Adrenal gland (tissue), 12 donors: ENCODE measurements around the gene EPHB1. TPM values are rescaled to one million over a fixed set of nuclear protein-coding genes. Genes with fewer than 3 reads are reported as not detected.

Experiments
- DNase-seq, 7 donors: peaks; one replicate each; pipeline ENCODE4 v3.0.0-alpha.2; 2019 to 2020
- H3K27ac ChIP-seq, 5 donors: fragments of 200-600 bp; sonication (generic) in 4 of 5; 1 replicate in 3 of 5; 2 replicates in 2 of 5; pipeline versions ENCODE4 v1.5.1 to v1.8.0; 2016 to 2020; ENCODE audit warnings: mild to moderate bottlenecking in 1 of 5
- H3K27me3 ChIP-seq: fragments of 200-600 bp; 2 replicates; pipeline ENCODE4 v1.8.0; 2021
- H3K36me3 ChIP-seq, 2 donors: fragments of 200-600 bp; replicated peaks in 1 of 2; 1 replicate in 1 of 2; 2 replicates in 1 of 2; pipeline versions ENCODE4 v1.5.1 to v1.8.0; 2018 to 2022
- H3K4me1 ChIP-seq, 2 donors: fragments of 200-600 bp; replicated peaks in 1 of 2; 1 replicate in 1 of 2; 2 replicates in 1 of 2; pipeline versions ENCODE4 v1.5.1 to v1.8.0; 2018 to 2021
- H3K4me3 ChIP-seq, 4 donors: fragments of 200-600 bp; sonication (generic) in 3 of 4; one replicate each; pipeline ENCODE4 v1.5.1; 2016 to 2018
- H3K9me3 ChIP-seq, 3 donors: fragments of 200-600 bp; sonication (generic) in 1 of 3; replicated peaks in 1 of 3; 1 replicate in 2 of 3; 2 replicates in 1 of 3; pipeline versions ENCODE4 v1.5.1 to v1.8.0; 2016 to 2021
- POLR2A ChIP-seq, 2 donors: fragments of 450-650 bp; IDR thresholded peaks; one replicate each; pipeline ENCODE4 v1.6.1; 2017; ENCODE audit warnings: antibody characterized with exemption in 2 of 2, mild to moderate bottlenecking in 2 of 2, moderate library complexity in 1 of 2
- WGBS, 4 donors: extraction: QIAGEN DNeasy Blood & Tissue Kit in 2 of 4; methylation state at CpG; one replicate each; pipeline versions ENCODE4 v1.1.5 to v1.1.7; 2013 to 2017; 5-methylcytosine and 5-hydroxymethylcytosine counted together
- intact Hi-C, 2 donors: fragments of 100-400 bp; cut with DNase I; formaldehyde crosslinking; loops; one replicate each; pipeline versions ENCODE4 v1.14.1 to v1.15.0; 2022 to 2023
- polyA plus RNA-seq, 3 donors: library from polyadenylated mRNA; stranded (reverse); fragments of 200-250 nt in 2 of 3; fragments of 350-450 nt in 1 of 3; fragmentation: Illumina TruSeq in 1 of 3; extraction: RNeasy Lipid Tissue Mini Kit (QIAGEN cat#74804) in 1 of 3; gene quantifications; one replicate each; pipeline ENCODE4 v1.2.3, GENCODE V29; 2013 to 2014
- total RNA-seq, 9 donors: library from RNA; depleted of rRNA in 4 of 9; stranded (reverse); fragments of >200 nt in 4 of 9; fragments of 120-200 nt in 1 of 9; fragmentation: NEBNext Ultra II Directional in 1 of 9; extraction: Animal tissue kit (Norgen Biotek cat#: 25700) in 1 of 9; gene quantifications; one replicate each; pipeline versions ENCODE4 v1.1.0 to v1.2.4, GENCODE V29; 2013 to 2023
- TF ChIP-seq, protein P1 (sequence below), 6 experiments: fragments of 450-650 bp in 4 of 6; fragments of 200-600 bp in 2 of 6; sonication (generic) in 1 of 6; IDR thresholded peaks; 1 replicate in 5 of 6; 2 replicates in 1 of 6; pipeline versions ENCODE4 v1.5.1 to v1.8.0; 2016 to 2021; ENCODE audit warnings: antibody characterized with exemption in 6 of 6, mild to moderate bottlenecking in 2 of 6, moderate library complexity in 1 of 6
- donor health status: healthy with polysubstance abuse.
- donor health status: Bipolar disorder and iron deficiency.
- donor health status: DM: yes; HTN: yes; CAD: no.
- donor health status: DM: no; HTN: no; CAD: no.
- donor health status: DM: no; HTN: no; CAD: no.
- donor health status: DM: yes; HTN: yes; CAD: no.

EPHB1 gene
- total and polyA plus RNA-seq, 12 donors = 0.10 to 3.4 (median 0.98) TPM

DNA sequence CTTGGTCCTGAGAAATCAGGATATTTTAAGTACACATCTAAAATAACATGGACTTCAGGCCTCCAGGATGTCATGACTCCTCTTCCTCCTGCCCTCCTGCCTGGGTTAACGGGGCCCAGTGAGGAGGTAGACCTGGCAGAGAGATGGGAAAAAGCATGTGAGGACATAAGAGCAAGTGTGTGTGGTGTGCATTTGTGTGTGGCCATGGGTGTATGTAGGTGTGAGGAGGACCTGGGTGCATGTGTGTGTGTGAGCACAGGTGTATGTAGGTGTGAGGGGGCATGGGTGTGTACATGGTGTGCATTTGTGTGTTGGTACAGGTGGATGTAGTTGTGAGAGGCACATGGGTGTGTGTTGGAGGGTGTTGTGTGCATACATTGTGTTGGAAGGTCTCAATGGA lies 105.4 kb downstream of the EPHB1 start:
- 79 to 100% (median 83%) methylated on average over 1 of the region's 1 CpG for WGBS, 4 donors
- no peak for DNase-seq
- no peak for TF ChIP-seq POLR2A (IDR thresholded peaks at IDR 0.05)
- TF ChIP-seq, protein P1, sequence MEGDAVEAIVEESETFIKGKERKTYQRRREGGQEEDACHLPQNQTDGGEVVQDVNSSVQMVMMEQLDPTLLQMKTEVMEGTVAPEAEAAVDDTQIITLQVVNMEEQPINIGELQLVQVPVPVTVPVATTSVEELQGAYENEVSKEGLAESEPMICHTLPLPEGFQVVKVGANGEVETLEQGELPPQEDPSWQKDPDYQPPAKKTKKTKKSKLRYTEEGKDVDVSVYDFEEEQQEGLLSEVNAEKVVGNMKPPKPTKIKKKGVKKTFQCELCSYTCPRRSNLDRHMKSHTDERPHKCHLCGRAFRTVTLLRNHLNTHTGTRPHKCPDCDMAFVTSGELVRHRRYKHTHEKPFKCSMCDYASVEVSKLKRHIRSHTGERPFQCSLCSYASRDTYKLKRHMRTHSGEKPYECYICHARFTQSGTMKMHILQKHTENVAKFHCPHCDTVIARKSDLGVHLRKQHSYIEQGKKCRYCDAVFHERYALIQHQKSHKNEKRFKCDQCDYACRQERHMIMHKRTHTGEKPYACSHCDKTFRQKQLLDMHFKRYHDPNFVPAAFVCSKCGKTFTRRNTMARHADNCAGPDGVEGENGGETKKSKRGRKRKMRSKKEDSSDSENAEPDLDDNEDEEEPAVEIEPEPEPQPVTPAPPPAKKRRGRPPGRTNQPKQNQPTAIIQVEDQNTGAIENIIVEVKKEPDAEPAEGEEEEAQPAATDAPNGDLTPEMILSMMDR (IDR thresholded peaks at IDR 0.05) = no peak
- no peaks in the 10 kb centered on the region for H3K27me3 ChIP-seq
- no peaks in the 10 kb centered on the region for H3K9me3 ChIP-seq
- no peaks in the 10 kb centered on the region for H3K36me3 ChIP-seq
- no peak overlapping the region for H3K27ac ChIP-seq
- H3K4me3 ChIP-seq = no peak overlapping the region
- intact Hi-C loops = no loop called here
- no peaks in the 10 kb centered on the region for H3K4me1 ChIP-seq

DNA sequence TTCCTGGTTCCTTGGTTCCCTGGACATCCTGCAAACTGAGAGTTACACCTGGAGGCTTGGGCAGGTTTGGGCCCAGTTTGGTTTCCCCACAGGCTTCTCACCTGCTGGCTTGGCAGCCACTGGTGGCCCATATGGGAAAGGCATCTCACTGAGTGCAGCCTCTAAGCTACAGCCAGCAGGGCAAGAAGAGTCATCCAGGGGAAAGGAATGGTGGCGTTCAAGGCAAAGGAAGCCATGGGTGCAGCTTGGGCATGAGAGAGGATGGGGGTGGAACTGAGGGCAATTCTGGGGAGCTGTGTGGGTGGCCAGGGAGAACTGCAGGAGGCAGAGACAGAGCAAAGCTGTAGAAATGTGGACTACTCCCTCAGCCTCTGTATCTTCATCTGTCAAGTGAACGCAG lies 106.4 kb downstream of the EPHB1 start:
- Histone ChIP-seq H3K36me3 (no peaks in the 10 kb centered on the region), H3K27ac (no peak overlapping the region), H3K4me3 (no peak overlapping the region), H3K4me1 (no peaks in the 10 kb centered on the region), H3K9me3 (no peaks in the 10 kb centered on the region), H3K27me3 (no peaks in the 10 kb centered on the region)
- DNase-seq = no peak
- WGBS, 4 donors = 89 to 93% (median 90%) methylated on average over 2 of the region's 2 CpGs
- TF ChIP-seq POLR2A (IDR thresholded peaks at IDR 0.05) = no peak
- TF ChIP-seq, protein P1 (IDR thresholded peaks at IDR 0.05) = no peak
- intact Hi-C loops = no loop called here

DNA sequence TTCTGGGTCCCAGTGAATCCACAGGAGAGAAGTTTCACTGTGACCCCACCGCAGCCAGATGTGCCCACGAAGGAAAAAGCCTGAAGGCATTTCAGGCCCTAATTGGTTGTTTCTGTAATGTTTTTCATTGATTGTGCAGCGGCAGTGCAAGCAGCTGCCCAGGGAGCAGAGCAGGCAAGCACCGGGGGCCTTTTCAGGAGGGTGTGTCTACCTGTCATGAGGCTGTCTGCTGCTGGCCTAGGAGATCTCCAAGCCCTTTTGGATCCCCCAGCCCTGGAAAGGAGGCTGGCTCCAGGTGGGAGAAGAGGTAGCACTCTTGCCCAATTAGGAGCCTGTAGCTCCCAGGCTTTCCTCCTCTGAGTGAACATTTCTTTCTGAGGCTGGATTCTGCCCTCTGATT lies 108.8 kb downstream of the EPHB1 start:
- Histone ChIP-seq H3K27ac (no peak overlapping the region), H3K27me3 (no peaks in the 10 kb centered on the region), H3K9me3 (no peaks in the 10 kb centered on the region), H3K36me3 (no peaks in the 10 kb centered on the region), H3K4me3 (no peak overlapping the region), H3K4me1 (no peaks in the 10 kb centered on the region)
- intact Hi-C loops = no loop called here
- 70 to 85% (median 74%) methylated on average over 3 to 4 of the region's 4 CpGs for whole genome bisulfite sequencing, 4 donors
- no peak for DNase-seq
- TF ChIP-seq, protein P1 (IDR thresholded peaks at IDR 0.05) = no peak
- no peak for TF ChIP-seq POLR2A (IDR thresholded peaks at IDR 0.05)

DNA sequence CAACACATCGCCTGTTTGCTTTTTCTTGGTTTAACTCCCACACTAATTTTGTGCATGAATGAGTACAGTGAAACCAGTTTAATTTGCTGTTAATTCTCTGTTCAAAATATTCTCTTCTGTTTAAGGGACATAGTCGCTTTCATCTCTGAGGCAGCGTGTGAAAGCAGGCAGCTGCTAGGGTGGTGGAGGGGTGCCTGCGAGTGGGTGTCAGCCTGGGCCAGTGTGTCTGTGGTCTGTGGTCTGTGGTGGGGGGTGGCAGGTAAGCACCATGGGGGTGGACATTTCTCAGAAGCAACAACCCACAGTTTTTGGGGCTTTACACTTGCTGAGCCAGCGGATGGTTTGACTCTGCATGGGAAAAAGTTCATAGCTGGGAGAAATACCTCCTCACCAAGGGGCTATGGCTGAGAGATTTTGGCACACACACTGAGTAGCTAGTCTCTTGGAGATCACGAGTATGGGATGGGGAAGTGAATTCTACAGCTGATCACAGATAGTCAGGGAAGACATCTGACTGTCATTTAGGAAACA lies 109.2 kb downstream of the EPHB1 start:
- Histone ChIP-seq H3K27me3 (no peaks in the 10 kb centered on the region), H3K9me3 (no peaks in the 10 kb centered on the region), H3K36me3 (no peaks in the 10 kb centered on the region), H3K4me3 (no peak overlapping the region), H3K27ac (no peak overlapping the region), H3K4me1 (no peaks in the 10 kb centered on the region)
- WGBS, 4 donors = 71 to 72% (median 72%) methylated on average over 6 of the region's 6 CpGs
- intact Hi-C loops = no loop called here
- TF ChIP-seq, protein P1 (IDR thresholded peaks at IDR 0.05) = no peak
- no peak for TF ChIP-seq POLR2A (IDR thresholded peaks at IDR 0.05)
- DNase-seq = no peak
